Measurements from ENCODE around the gene SLC29A4. TPM values are rescaled to one million over a fixed set of nuclear protein-coding genes. Genes with fewer than 3 reads are reported as not detected.
"Not testable (repeated sequence)": the region's sequence is repeated elsewhere in the genome, so short reads cannot be mapped to it uniquely, and the experiment has no call there.

SLC29A4 gene
- total and polyA plus RNA-seq, 2 donors (not counting 3 experiments of a cell fraction or from before 2014, with no cell fraction given), result 5.2 to 7.7 TPM

DNA sequence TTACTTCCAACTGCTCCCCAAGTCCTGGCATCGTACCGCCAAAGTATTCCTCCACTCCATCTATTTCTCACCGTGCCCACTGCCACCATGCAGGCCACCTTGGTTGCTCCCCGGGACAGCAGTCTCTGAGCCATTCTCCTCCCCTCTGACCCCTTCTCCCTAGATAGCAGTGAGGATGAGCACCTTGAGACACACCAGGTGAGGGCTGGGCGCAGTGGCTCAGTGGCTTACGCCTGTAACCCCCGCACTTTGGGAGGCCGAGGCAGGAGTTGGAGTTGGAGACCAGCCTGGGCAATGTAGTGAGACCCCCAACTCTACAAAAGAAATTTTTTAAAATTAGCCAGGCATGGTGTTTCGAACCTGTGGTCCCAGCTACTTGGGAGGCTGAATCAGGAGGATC, 4.2 kb downstream of the SLC29A4 start:
- CTCF ChIA-PET, result interaction anchor here (1.5 kb wide), 1 partner anchor 163 kb away, joined by 3 read pairs; no protein-coding TSS in a partner anchor

DNA sequence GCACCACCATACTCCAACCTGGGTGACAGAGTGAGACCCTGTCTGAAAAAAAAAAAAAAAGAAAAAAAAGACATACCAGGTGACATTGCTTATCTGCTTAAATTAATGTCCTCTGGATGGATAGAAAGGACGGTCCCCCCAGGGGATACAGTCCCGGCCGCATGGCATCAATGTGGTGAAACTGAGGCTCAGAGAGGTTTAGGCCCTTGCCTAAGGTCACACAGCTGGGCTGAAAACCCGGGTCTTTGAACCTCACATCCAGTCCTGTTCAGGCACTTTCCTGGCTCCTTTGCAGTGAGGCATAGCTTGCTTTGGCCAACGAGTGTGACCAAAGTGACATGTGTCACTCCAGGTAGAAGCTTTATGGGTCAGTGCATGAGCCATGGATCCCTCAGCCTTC, 4.6 kb downstream of the SLC29A4 start:
- H3K9me1 ChIP-seq (replicated peaks; ENCODE audit: control insufficient read depth, extremely low read depth, insufficient read depth, low read length); H3K27ac ChIP-seq (ENCODE audit: insufficient read depth, low read depth, low read length); H2AFZ ChIP-seq (ENCODE audit: low read depth, low read length); H3K9ac ChIP-seq (replicated peaks; ENCODE audit: extremely low read depth, insufficient read depth, low read length); BruUV-seq (replicated peaks); H3K36me3 ChIP-seq (ENCODE audit: control insufficient read depth in 2 of 2, extremely low read depth in 1 of 2, insufficient read depth in 2 of 2, low read length in 2 of 2); H3K4me2 ChIP-seq (ENCODE audit: insufficient read depth, low read length); H3K27me3 ChIP-seq (ENCODE audit: control insufficient read depth in 2 of 2, insufficient read depth in 2 of 2, low read length in 2 of 2); POLR2A ChIA-PET; dilution Hi-C loops (cut with MboI; ENCODE audit: extremely low pct_ligation_motif_present, low sequenced_read_pairs); intact Hi-C loops (cut with micrococcal nuclease); H3K4me1 ChIP-seq (ENCODE audit: control insufficient read depth, extremely low read depth, insufficient read depth, low read length); H3K9me3 ChIP-seq (replicated peaks; ENCODE audit: control insufficient read depth, insufficient read depth, low read length); DNase-seq (ENCODE audit: low read depth, low spot score); H3K4me3 ChIP-seq (replicated peaks in 1 of 3; ENCODE audit: insufficient read depth in 1 of 3, low read depth in 1 of 3, low read length in 3 of 3); H3K79me2 ChIP-seq (ENCODE audit: control insufficient read depth, insufficient read depth, low read length); H4K20me1 ChIP-seq (replicated peaks; ENCODE audit: control insufficient read depth, extremely low read depth, insufficient read depth, low read length); FAIRE-seq: not testable (repeated sequence)
- CTCF ChIA-PET, result interaction anchor here (1.5 kb wide), 1 partner anchor 163 kb away, joined by 3 read pairs; no protein-coding TSS in a partner anchor

More for the DNA sequence above, 4.2 kb downstream of the SLC29A4 start:
- H3K27ac ChIP-seq (ENCODE audit: insufficient read depth, low read depth, low read length), result no peak overlapping the region
- FAIRE-seq, result no peak
- H3K4me3 ChIP-seq (replicated peaks in 1 of 3; ENCODE audit: insufficient read depth in 1 of 3, low read depth in 1 of 3, low read length in 3 of 3), result no peak overlapping the region
- H3K4me1 ChIP-seq (ENCODE audit: control insufficient read depth, extremely low read depth, insufficient read depth, low read length), result no peaks in the 10 kb centered on the region
- H3K27me3 ChIP-seq (ENCODE audit: control insufficient read depth in 2 of 2, insufficient read depth in 2 of 2, low read length in 2 of 2), result no peaks in the 10 kb centered on the region
- TF ChIP-seq MYC (IDR thresholded peaks at IDR 0.05; ENCODE audit: low read depth, low read length), result no peak
- DNase-seq (ENCODE audit: low read depth, low spot score), result no peak
- H3K9me3 ChIP-seq (replicated peaks; ENCODE audit: control insufficient read depth, insufficient read depth, low read length), result no peaks in the 10 kb centered on the region
- H3K79me2 ChIP-seq (ENCODE audit: control insufficient read depth, insufficient read depth, low read length), result no peaks in the 10 kb centered on the region
- no TSS peak for BruUV-seq (replicated peaks)
- no peak overlapping the region for H3K9ac ChIP-seq (replicated peaks; ENCODE audit: extremely low read depth, insufficient read depth, low read length)
- no peak overlapping the region for H2AFZ ChIP-seq (ENCODE audit: low read depth, low read length)
- POLR2A ChIA-PET, result no interaction called here
- no peak overlapping the region for H3K4me2 ChIP-seq (ENCODE audit: insufficient read depth, low read length)
- H3K36me3 ChIP-seq (ENCODE audit: control insufficient read depth in 2 of 2, extremely low read depth in 1 of 2, insufficient read depth in 2 of 2, low read length in 2 of 2), result no peaks in the 10 kb centered on the region
- dilution Hi-C loops (cut with MboI; ENCODE audit: extremely low pct_ligation_motif_present, low sequenced_read_pairs), result no loop called here
- intact Hi-C loops (cut with micrococcal nuclease), result no loop called here
- no peaks in the 10 kb centered on the region for H4K20me1 ChIP-seq (replicated peaks; ENCODE audit: control insufficient read depth, extremely low read depth, insufficient read depth, low read length)
- no peaks in the 10 kb centered on the region for H3K9me1 ChIP-seq (replicated peaks; ENCODE audit: control insufficient read depth, extremely low read depth, insufficient read depth, low read length)

All from endothelial cell of umbilical vein (primary cell).